T-helper 2 cell (primary cell): ENCODE data around the gene AOC1.
A peak's percentile ranks its signal among the peaks of the same experiment; 100 is the strongest.
"Not testable (repeated sequence)": the region's sequence is repeated elsewhere in the genome, so short reads cannot be mapped to it uniquely, and the experiment has no call there.

ENCODE experiments used
- DNase-seq, 5 experiments: peaks; one replicate each; pipeline versions ENCODE4 v3.0.0 to v3.0.0-alpha.2; 2012 to 2022

The AOC1 gene

GRCh38 chr7:150898475-150899011 is 46.2 kb downstream of the AOC1 start:
- peak; percentile 36 to 67 (median 64) for DNase-seq

- DNase-seq: no peak
Observed at GRCh38 chr7:150900675-150901074, 48.4 kb downstream of the AOC1 start.

GRCh38 chr7:150901160-150902035 is 49.1 kb downstream of the AOC1 start:
- no peak for DNase-seq

GRCh38 chr7:150902078-150903033 is 50.0 kb downstream of the AOC1 start:
- DNase-seq: no peak

GRCh38 chr7:150903606-150904005 is 51.3 kb downstream of the AOC1 start:
- no peak for DNase-seq

- no peak for DNase-seq
Observed at GRCh38 chr7:150904011-150904909, 51.9 kb downstream of the AOC1 start.

GRCh38 chr7:150908173-150908572 is 55.9 kb downstream of the AOC1 start:
- no peak for DNase-seq

GRCh38 chr7:150909200-150909995 is 57.1 kb downstream of the AOC1 start:
- peak in 3 of 5 experiments; percentile 17 to 70 (median 46) for DNase-seq

GRCh38 chr7:150910305-150910995 is 58.1 kb downstream of the AOC1 start:
- DNase-seq: not testable (repeated sequence)

GRCh38 chr7:150910996-150911422 is 58.7 kb downstream of the AOC1 start:
- peak in 1 of 5 experiments; percentile 14 for DNase-seq
